ENCODE results near the gene ASH1L. TPM values are rescaled to one million over a fixed set of nuclear protein-coding genes. Genes with fewer than 3 reads are reported as not detected.
"Not testable (repeated sequence)": the region's sequence is repeated elsewhere in the genome, so short reads cannot be mapped to it uniquely, and the experiment has no call there.

ASH1L gene
- total RNA-seq, 1 donor = 41.6 TPM

DNA sequence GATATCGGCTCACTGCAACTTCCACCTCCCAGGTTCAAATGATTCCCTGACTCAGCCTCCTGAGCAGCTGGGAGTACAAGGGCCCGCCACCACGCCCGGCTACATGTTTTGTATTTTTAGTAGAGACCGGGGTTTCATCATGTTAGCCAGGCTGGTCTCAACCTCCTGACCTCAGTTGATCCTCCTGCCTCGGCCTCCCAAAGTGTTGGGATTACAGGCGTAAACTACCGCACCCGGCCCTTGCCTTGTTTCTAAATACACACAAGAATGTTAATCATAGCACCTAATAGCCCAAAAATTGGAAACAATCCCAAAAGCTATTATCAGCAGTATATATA is 46.3 kb upstream of the ASH1L start:
- DNase-seq (ENCODE audit: insufficient read length, low spot score, missing footprints) = no peak
- H3K9me3 ChIP-seq (ENCODE audit: low read depth, low read length) = no peaks in the 10 kb centered on the region

DNA sequence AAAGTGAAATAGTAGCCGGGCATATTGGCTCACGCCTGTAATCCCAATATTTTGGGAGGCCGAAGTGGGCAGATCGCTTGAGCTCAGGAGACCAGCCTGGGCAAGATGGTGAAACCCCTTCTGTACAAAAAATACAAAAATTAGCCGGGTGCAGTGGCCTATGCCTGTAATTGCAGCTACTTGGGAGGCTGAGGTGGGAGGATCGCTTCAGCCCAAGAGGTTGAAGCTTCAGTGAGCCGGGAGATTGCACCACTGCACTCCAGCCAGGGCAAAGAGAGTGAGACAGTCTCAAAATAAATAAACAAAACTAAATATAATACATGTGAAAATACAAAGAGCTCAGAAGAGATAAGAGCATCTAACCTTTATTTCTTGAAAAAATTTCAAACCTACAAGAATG is 45.1 kb upstream of the ASH1L start:
- Histone ChIP-seq H3K27me3 (ENCODE audit: insufficient read depth, low read length) (no peaks in the 10 kb centered on the region), H3K27ac (ENCODE audit: low read depth, low read length) (no peak overlapping the region), H3K36me3 (ENCODE audit: insufficient read depth, low read length) (peaks cover 6% of the 10 kb centered on the region), H3K9me3 (ENCODE audit: low read depth, low read length) (no peaks in the 10 kb centered on the region), H2AFZ (ENCODE audit: low read length) (no peak overlapping the region), H4K20me1 (ENCODE audit: insufficient read depth, low read length) (no peaks in the 10 kb centered on the region), H3K4me1 (ENCODE audit: insufficient read depth, low read length) (no peaks in the 10 kb centered on the region), H3K4me3 (ENCODE audit: insufficient read depth, low read length) (no peak overlapping the region), H3K79me2 (ENCODE audit: insufficient read depth, low read length) (no peaks in the 10 kb centered on the region), H3K4me2 (ENCODE audit: insufficient read depth, low read length) (no peak overlapping the region)
- no peak for DNase-seq (ENCODE audit: insufficient read length, low spot score, missing footprints)
- TF ChIP-seq, protein P1, sequence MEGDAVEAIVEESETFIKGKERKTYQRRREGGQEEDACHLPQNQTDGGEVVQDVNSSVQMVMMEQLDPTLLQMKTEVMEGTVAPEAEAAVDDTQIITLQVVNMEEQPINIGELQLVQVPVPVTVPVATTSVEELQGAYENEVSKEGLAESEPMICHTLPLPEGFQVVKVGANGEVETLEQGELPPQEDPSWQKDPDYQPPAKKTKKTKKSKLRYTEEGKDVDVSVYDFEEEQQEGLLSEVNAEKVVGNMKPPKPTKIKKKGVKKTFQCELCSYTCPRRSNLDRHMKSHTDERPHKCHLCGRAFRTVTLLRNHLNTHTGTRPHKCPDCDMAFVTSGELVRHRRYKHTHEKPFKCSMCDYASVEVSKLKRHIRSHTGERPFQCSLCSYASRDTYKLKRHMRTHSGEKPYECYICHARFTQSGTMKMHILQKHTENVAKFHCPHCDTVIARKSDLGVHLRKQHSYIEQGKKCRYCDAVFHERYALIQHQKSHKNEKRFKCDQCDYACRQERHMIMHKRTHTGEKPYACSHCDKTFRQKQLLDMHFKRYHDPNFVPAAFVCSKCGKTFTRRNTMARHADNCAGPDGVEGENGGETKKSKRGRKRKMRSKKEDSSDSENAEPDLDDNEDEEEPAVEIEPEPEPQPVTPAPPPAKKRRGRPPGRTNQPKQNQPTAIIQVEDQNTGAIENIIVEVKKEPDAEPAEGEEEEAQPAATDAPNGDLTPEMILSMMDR (IDR thresholded peaks at IDR 0.05; ENCODE audit: extremely low read depth, low read depth, low read length) = no peak

More for the DNA sequence above, 46.3 kb upstream of the ASH1L start:
- no peak overlapping the region for H3K4me2 ChIP-seq (ENCODE audit: insufficient read depth, low read length)
- H3K4me1 ChIP-seq (ENCODE audit: insufficient read depth, low read length) = no peaks in the 10 kb centered on the region
- H4K20me1 ChIP-seq (ENCODE audit: insufficient read depth, low read length) = no peaks in the 10 kb centered on the region
- no peak overlapping the region for H3K4me3 ChIP-seq (ENCODE audit: insufficient read depth, low read length)
- TF ChIP-seq, protein P1 (IDR thresholded peaks at IDR 0.05; ENCODE audit: extremely low read depth, low read depth, low read length) = no peak
- H3K79me2 ChIP-seq (ENCODE audit: insufficient read depth, low read length) = no peaks in the 10 kb centered on the region
- H3K27ac ChIP-seq (ENCODE audit: low read depth, low read length) = no peak overlapping the region
- peaks cover 7% of the 10 kb centered on the region for H3K36me3 ChIP-seq (ENCODE audit: insufficient read depth, low read length)
- H3K27me3 ChIP-seq (ENCODE audit: insufficient read depth, low read length) = no peaks in the 10 kb centered on the region
- H2AFZ ChIP-seq (ENCODE audit: low read length) = no peak overlapping the region

DNA sequence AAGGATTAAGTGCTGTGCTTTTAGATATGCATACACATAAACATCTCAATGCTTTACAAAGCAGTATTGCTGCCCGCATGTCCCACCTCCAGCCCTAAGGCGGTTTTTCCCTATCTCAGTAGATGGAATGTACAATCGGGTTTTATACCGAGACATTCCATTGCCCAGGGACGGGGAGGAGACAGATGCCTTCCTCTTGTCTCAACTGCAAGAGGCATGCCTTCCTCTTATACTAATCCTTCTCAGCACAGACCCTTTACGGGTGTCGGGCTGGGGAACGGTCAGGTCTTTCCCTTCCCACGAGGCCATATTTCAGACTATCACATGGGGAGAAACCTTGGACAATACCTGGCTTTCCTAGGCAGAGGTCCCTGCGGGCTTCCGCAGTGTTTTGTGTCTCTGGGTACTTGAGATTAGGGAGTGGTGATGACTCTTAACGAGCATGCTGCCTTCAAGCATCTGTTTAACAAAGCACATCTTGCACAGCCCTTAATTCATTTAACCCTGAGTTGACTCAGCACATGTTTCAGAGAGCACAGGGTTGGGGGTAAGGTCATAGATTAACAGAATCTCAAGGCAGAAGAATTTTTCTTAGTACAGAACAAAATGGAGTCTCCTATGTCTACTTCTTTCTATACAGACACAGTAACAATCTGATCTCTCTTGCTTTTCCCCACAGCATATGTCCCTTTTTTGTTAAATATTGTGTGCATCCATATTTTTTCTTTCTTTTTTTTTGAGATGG is 37.4 kb upstream of the ASH1L start:
- H3K4me3 ChIP-seq (ENCODE audit: insufficient read depth, low read length); H2AFZ ChIP-seq (ENCODE audit: low read length): not testable (repeated sequence)

DNA sequence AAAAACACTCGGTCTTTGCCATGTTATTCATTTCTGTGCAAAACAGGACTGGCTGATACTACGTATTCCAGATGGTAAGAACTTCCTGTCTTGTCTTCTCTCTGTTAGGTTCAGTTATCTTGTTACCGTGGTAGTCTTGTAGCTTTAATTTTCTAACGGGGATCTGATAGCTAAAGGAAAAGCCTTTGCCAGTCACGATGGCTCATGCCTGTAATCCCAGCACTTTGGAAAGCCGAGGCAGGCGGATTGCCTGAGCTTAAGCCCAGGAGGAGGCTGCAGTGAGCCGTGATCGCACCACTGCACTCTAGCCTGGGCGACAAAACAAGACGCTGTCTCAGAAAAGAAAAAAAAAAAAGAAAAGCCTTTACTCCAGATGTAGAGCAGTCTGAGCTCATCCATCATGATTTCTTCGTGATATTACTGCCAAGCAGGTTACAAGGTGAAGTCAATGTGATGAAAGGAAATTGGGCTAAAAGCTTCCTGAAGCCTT is 36.3 kb upstream of the ASH1L start:
- no peaks in the 10 kb centered on the region for H3K27me3 ChIP-seq (ENCODE audit: insufficient read depth, low read length)
- no peaks in the 10 kb centered on the region for H3K9me3 ChIP-seq (ENCODE audit: low read depth, low read length)
- peak overlapping the region; percentile 68 for H3K4me2 ChIP-seq (ENCODE audit: insufficient read depth, low read length)
- H3K36me3 ChIP-seq (ENCODE audit: insufficient read depth, low read length) = no peaks in the 10 kb centered on the region
- no peaks in the 10 kb centered on the region for H4K20me1 ChIP-seq (ENCODE audit: insufficient read depth, low read length)
- no peak overlapping the region for H3K27ac ChIP-seq (ENCODE audit: low read depth, low read length)
- DNase-seq (ENCODE audit: insufficient read length, low spot score, missing footprints) = no peak
- H3K4me1 ChIP-seq (ENCODE audit: insufficient read depth, low read length) = peaks cover 7% of the 10 kb centered on the region
- H3K4me3 ChIP-seq (ENCODE audit: insufficient read depth, low read length) = peak overlapping the region; percentile 41
- H2AFZ ChIP-seq (ENCODE audit: low read length) = peak overlapping the region; percentile 71
- TF ChIP-seq, protein P1 (IDR thresholded peaks at IDR 0.05; ENCODE audit: extremely low read depth, low read depth, low read length) = peak; percentile 10
- no peaks in the 10 kb centered on the region for H3K79me2 ChIP-seq (ENCODE audit: insufficient read depth, low read length)

More for the DNA sequence above, 37.4 kb upstream of the ASH1L start:
- H4K20me1 ChIP-seq (ENCODE audit: insufficient read depth, low read length); H3K79me2 ChIP-seq (ENCODE audit: insufficient read depth, low read length); H3K9me3 ChIP-seq (ENCODE audit: low read depth, low read length); H3K36me3 ChIP-seq (ENCODE audit: insufficient read depth, low read length); H3K27ac ChIP-seq (ENCODE audit: low read depth, low read length); DNase-seq (ENCODE audit: insufficient read length, low spot score, missing footprints); H3K4me2 ChIP-seq (ENCODE audit: insufficient read depth, low read length); H3K4me1 ChIP-seq (ENCODE audit: insufficient read depth, low read length); H3K27me3 ChIP-seq (ENCODE audit: insufficient read depth, low read length): not testable (repeated sequence)
